HEK293 (cell line): Measurements from ENCODE around the gene TTC9.

Experiments
- CTCF ChIP-seq: fragments of 450-650 bp; formaldehyde crosslinking; IDR thresholded peaks from 2 replicates; pipeline ENCODE4 v1.5.1; 2016; ENCODE audit warnings: missing biosample characterization, missing genetic modification characterization
- GLIS2 ChIP-seq: fragments of 450-650 bp; formaldehyde crosslinking; IDR thresholded peaks from 2 replicates; pipeline ENCODE4 v1.5.1; 2016; ENCODE audit warnings: missing biosample characterization, missing genetic modification characterization
- PBX3 ChIP-seq: sonication (generic); formaldehyde crosslinking; IDR thresholded peaks from 2 replicates; pipeline ENCODE4 v1.8.1; 2022; ENCODE audit warnings: mild to moderate bottlenecking, moderate library complexity, missing genetic modification reagents
- SALL2 ChIP-seq: fragments of 450-650 bp; formaldehyde crosslinking; IDR thresholded peaks from 2 replicates; pipeline ENCODE4 v1.5.0; 2017; ENCODE audit warnings: missing biosample characterization, mild to moderate bottlenecking, missing genetic modification characterization, borderline replicate concordance
- ZFHX2 ChIP-seq: fragments of 450-650 bp; formaldehyde crosslinking; conservative IDR thresholded peaks from 2 replicates; pipeline ENCODE4 v1.5.1; 2016; ENCODE audit warnings: missing biosample characterization, missing genetic modification characterization
- ZNF837 ChIP-seq: fragments of 450-650 bp; formaldehyde crosslinking; IDR thresholded peaks from 2 replicates; pipeline ENCODE4 v1.5.1; 2016; ENCODE audit warnings: missing biosample characterization, missing genetic modification characterization

- TF ChIP-seq CTCF (tag by site-specific recombination), result no peak
- TF ChIP-seq ZFHX2 (tag by site-specific recombination), result no peak
- TF ChIP-seq SALL2 (tag by site-specific recombination), result no peak
- no peak for TF ChIP-seq PBX3 (CRISPR knock-in tag)
- no peak for TF ChIP-seq ZNF837 (tag by site-specific recombination)
- no peak for TF ChIP-seq GLIS2
Observed at GRCh38 chr14:70635971-70636595, 5.6 kb upstream of the TTC9 start.
